ENCODE results near the gene ARHGEF28. TPM values are rescaled to one million over a fixed set of nuclear protein-coding genes. Genes with fewer than 3 reads are reported as not detected.

ARHGEF28 gene
- total and polyA plus RNA-seq, 10 of the 15 experiments (the other 5 are each of a cell fraction or from before 2014, with no cell fraction given): 0.10 to 0.72 (median 0.22) TPM; not detected in 2

- Histone ChIP-seq H3K9ac (ENCODE audit: control insufficient read depth, insufficient read depth, low read length) (no peak overlapping the region), H3K4me2 (ENCODE audit: control insufficient read depth, insufficient read depth) (no peak overlapping the region), H3K79me2 (ENCODE audit: control insufficient read depth, insufficient read depth, low read length) (no peaks in the 10 kb centered on the region), H3K27me3 (replicated peaks in 1 of 2; ENCODE audit: control insufficient read depth in 2 of 2, insufficient read depth in 2 of 2, low read length in 1 of 2) (no peaks in the 10 kb centered on the region), H3K9me3 (replicated peaks; ENCODE audit: control insufficient read depth, insufficient read depth, low read length) (no peaks in the 10 kb centered on the region), H3K4me3 (no peak overlapping the region), H3K27ac (ENCODE audit: control insufficient read depth, insufficient read depth) (no peak overlapping the region), H3K4me1 (ENCODE audit: control insufficient read depth, insufficient read depth, low read length) (no peaks in the 10 kb centered on the region), H2AFZ (ENCODE audit: control insufficient read depth, low read depth, low read length) (no peak overlapping the region), H3K36me3 (ENCODE audit: control insufficient read depth in 2 of 2, insufficient read depth in 2 of 2, low read length in 1 of 2) (no peaks in the 10 kb centered on the region), H4K20me1 (ENCODE audit: control insufficient read depth, insufficient read depth) (no peaks in the 10 kb centered on the region)
- no peak for ATAC-seq
- ChIA-PET SMC1A (ENCODE audit: uncharacterized antibody, unreplicated experiment) (no interaction called here), POLR2A (no interaction called here), RAD21 (ENCODE audit: unreplicated experiment) (no interaction called here), CTCF (interaction anchor here (2.8 kb wide), 1 partner anchor 12 kb away, joined by 7 read pairs; no protein-coding TSS in a partner anchor)
- intact Hi-C loops (cut with micrococcal nuclease; ENCODE audit: unreplicated experiment) (no loop called here), in situ Hi-C loops (cut with MboI) (no loop called here)
- FAIRE-seq: no peak
- WGBS (ENCODE audit: insufficient coverage, insufficient replicate concordance, low lambda C conversion rate, missing lambda C conversion rate): 24% methylated on average over 5 of the region's 5 CpGs
- BruUV-seq (replicated peaks): no TSS peak
- TF ChIP-seq E4F1 (IDR thresholded peaks at IDR 0.05; ENCODE audit: borderline replicate concordance, partially characterized antibody) (no peak), JUND (IDR thresholded peaks at IDR 0.05; ENCODE audit: low read depth, low read length) (no peak), ZZZ3 (IDR thresholded peaks at IDR 0.05; ENCODE audit: control insufficient read depth, insufficient read length, low read depth) (no peak), MAX (IDR thresholded peaks at IDR 0.05; ENCODE audit: low read depth, low read length) (no peak), HCFC1 (IDR thresholded peaks at IDR 0.05; ENCODE audit: low read length) (no peak)
- DNase-seq (ENCODE audit: low read depth, low spot score): no peak
Measured at GRCh38 chr5:73844165-73844564, 218.2 kb downstream of the ARHGEF28 start.

All from GM12878 (cell line).